Activated T-helper 1 cell treated with Interleukin-2 at 50 U/mL for 16 hours (primary cell): ENCODE data around the gene ACER3.
A peak's percentile ranks its signal among the peaks of the same experiment; 100 is the strongest.
"Not testable (repeated sequence)": the region's sequence is repeated elsewhere in the genome, so short reads cannot be mapped to it uniquely, and the experiment has no call there.

Source experiments
- DNase-seq: peaks from one replicate; pipeline ENCODE4 v3.0.0-alpha.2; 2020; ENCODE audit warnings: low read depth

ACER3 gene

DNA sequence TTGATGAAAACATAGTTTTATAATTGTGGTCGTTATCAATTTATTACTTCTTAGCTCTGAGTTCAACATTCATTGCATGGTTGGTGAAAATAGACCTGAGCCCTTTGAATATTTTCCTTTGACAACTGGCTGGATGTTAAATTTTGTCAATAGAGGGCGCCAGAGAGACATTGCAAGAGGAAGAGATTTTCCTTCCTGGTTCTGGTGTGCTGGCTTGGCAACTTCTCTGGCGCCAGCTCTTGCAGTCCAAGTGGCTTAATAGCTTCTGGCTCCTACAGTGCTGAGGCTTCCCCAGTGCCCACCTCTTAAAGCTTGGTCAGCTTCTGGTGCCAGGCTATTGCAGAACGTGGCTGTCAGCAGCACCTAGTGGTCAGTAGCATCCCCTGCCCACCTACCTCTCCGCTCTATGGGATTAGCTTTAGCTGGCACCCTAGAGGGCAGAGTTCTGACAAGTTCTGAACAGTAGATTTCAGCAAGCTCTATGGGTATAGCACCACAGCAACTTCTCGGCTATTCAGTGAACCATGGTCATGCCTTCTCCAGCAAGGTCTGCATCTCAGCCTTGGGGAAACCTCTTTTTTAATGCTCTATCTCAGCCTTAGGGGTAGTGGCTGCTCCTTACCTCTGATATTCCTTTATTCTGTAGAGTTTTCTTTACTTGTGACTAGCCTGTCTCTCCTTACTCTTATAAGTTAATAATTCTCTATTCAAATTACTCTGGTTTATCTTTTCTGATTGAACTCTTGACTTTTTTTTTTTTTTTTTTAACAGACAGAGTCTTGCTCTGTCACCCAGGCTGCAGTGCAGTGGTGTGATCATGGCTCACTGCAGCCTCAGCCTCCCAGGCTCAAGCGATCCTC, 59.4 kb downstream of the ACER3 start:
- peak; percentile 15 for DNase-seq

GRCh38 chr11:76927160-76927559, 66.4 kb downstream of the ACER3 start:
- no peak for DNase-seq

- DNase-seq, result no peak
Observed at GRCh38 chr11:76935042-76935441, 74.3 kb downstream of the ACER3 start.

DNA sequence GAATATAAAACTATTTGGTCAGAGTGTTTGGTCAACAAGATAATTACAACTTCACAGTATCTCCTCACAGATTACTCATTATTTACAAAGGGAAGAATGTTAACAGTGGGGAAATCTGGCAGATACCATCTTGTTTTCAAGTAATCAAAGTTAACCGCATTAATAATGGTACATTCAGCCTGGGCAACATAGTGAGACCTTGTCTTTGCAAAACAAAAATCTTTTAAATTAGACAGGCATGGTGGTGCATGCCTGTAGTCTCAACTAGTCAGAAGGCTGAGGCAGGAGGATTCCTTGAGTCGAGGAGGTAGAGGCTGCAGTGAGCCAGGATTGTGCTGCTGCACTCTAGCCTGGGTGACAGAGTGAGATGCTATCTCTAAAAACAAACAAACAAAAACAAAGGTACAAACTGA, 78.5 kb downstream of the ACER3 start:
- DNase-seq, result no peak

- no peak for DNase-seq
Observed at GRCh38 chr11:76944225-76944624, 83.5 kb downstream of the ACER3 start.

- DNase-seq, result no peak
Observed at GRCh38 chr11:76946223-76946622, 85.5 kb downstream of the ACER3 start.

DNA sequence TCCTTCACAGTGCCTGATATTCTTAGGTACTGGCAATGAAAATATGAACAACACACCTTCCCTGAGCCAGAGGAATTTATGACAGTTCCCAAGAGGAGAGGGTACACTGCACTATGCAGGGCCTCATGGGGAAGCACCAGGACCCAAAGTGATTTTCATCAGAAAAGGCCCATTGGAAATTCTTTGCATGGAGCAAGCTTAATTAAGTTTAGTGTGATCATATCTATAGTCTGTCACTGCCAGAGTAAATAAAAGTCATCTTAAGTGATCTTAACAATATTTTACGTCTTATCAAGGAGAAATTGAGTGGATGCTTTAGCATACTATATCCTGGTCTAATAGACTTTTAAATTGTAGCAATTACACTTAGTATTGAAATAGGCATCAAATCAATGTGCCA, 86.5 kb downstream of the ACER3 start:
- no peak for DNase-seq

DNA sequence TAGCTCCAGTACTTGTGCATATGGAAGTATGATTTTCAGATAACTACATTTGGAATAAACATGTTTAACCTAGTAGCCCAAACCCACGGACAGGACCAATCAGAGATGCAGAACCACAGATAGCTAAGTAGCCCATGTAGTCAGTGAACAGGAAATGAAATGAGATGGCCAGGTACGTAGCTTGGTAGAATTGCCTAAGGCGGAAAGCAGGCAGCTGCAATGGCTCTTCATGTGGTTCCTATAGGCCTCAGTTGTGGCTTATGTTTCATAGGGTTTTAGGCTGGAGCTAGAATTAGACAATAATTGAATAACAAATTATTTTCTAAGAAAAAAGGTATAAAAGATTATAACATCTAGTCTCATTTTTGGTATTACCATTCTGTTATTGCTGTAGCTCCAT, 87.1 kb downstream of the ACER3 start:
- DNase-seq, result no peak

DNA sequence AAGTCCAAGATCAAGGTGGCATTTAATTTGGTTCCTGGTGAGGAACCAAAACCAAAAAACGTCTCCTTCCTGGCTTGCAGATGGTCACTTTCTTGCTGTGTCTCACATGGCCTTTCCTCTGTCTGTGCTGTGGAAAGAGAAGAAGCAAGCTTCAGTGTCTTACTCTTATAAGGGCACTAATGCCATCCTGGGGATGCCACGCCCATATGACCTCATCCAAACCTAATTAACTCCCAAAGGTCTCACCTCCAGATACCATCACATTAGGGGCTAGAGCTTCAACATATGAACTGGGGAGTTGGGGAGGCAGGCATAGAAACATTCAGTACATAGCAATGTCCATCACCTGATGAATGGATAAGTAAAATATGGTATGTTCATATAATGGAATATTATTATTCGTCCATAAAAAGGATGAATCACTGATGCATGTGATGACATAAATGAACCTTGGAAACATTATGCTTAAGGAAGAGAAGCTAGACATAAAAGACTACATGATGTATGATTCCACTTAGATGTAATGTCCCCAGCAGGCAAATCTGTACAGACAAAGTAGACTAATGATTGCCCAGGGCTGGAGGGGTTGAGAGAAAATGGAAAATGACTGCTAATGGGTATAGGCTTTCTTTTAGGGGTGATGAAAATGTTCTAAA, 94.9 kb downstream of the ACER3 start:
- no peak for DNase-seq

GRCh38 chr11:76962583-76963416, 102.1 kb downstream of the ACER3 start:
- no peak for DNase-seq

DNA sequence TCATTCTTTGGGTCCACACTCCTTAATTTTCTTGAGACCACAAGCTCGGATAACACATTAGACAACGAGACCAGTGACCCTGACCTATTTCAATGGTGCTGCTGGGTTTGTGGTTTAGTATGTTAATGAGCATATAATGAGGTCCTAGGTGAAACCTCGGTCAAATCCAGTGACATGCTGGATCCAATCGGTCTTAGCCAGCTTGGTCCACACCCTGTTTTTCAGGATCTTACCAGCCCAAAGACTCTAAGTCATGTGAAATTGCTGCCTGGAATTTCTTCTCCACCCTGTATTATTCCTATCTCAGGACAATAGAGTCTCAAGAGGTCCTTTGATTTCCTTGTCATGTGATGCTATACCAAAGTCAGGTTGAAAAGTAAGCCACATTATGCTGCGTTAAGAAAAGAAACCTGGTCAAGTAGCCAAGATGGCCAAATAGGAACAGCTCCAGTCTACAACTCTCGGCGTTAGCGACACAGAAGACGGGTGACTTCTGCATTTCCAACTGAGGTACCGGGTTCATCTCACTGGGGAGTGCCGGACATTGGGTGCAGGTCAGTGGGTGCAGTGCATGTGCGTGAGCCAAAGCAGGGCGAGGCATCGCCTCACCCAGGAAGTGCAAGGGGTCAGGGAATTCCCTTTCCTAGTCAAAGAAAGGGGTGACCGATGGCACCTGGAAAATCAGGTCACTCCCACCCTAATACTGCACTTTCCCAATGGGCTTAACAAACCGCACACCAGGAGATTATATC, 102.9 kb downstream of the ACER3 start:
- not testable (repeated sequence) for DNase-seq

- DNase-seq, result no peak
Observed at GRCh38 chr11:76972051-76972450, 111.3 kb downstream of the ACER3 start.

DNA sequence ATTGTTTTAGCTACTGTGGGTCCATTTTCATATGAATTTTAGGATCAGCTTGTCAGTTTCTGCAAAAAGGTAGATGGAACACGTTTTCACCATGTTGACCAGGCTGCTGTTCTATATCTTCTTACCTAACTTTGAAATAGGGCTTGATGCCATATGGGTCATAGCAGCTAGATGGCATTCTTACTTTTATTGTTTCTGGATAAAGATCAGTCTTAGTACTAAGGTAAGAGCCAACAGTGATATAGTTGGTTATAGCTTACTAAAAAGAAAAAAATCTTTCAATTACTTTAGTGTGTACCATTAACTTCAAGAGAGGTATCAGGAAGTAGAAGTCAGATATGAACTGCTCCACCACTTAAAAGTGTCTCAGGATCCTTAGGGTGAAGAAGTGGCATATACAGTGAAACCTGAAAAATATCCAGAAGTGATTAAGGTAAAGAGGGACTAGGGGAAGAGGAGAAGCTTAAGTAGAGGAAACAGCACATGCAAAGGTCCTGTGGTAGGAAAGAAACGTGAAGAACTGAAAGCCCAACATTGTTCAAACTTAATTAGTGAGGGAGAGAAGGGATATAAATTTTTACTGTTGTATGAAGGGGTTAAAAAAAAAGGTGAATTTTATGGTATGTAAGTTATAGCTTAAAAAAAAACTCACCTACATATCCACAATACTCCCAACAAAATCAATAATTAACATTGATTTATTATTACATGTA, 113.6 kb downstream of the ACER3 start:
- DNase-seq, result no peak

DNA sequence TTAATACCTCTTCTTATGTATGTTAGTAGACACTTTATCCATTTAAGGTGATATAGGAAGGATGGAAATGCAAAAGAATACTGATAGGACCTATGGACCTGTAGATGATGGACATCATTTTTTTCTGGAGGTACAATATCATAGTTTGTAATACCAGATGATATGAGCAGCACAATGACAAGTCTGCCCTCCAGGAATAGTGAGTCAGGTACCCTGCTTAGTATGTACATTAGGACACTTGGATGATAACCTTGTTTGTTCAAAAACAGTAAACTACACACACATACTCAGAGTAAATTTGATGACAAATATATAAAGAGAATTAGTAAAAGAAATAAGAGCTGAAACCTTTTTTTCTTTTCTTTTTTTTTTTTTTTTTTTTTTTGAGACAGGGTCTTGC, 114.8 kb downstream of the ACER3 start:
- no peak for DNase-seq

- DNase-seq, result no peak
Observed at GRCh38 chr11:76977791-76978190, 117.1 kb downstream of the ACER3 start.

DNA sequence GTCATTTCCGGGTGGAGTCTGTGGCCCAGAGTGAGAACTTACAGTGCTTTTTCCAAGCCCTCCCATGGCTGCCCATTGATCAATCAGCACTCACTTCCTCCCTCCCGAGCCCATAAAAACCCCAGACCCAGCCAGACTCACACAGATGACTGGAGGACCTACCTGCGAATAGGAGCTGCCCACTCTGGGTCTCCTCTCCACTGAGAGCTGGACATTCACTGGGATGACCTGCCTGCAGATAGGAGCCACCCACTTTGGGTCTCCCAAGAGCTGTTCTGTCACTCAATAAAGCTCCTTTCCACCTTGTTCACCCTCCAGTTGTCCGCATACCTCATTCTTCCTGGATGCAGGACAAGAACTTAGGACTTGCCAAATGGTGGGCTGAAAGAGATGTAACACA, 117.5 kb downstream of the ACER3 start:
- DNase-seq, result no peak

- no peak for DNase-seq
Observed at GRCh38 chr11:76978818-76979217, 118.1 kb downstream of the ACER3 start.

DNA sequence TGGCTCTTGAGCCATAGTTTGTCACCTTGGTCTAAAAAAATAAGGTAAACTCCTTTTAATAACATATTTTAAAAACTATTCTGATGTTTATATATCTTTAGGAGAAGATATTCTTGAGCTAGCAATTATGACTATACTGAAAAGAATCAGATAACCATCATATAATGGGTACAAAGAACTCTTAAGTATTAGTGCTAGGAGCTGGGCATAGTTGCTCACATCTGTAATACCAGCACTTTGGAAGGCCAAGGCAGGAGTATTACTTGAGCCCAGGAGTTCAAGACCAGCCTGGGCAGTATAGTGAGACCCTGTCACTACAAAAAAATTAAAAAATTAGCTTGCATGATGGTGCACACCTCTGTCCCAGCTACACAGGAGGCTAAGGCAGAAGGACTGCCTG, 119.5 kb downstream of the ACER3 start:
- no peak for DNase-seq

DNA sequence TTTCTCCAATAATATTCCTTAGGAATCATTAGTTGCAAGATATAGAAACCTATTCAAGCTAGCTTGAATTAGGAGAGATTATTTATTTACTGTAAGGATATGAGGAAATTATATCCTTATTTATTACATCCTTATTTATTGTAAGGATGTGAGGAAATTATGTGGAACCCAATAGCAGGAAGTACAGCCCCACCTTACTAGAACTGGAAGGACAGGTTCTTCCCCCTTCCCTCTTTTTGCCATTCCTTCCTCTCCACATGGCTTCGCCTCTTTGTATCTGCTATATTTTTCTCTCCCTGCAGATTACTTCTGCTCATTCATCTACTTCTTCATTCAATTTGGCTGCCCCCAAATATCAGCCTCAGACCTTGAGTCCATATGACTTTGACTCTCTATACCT, 124.0 kb downstream of the ACER3 start:
- DNase-seq, result no peak

DNA sequence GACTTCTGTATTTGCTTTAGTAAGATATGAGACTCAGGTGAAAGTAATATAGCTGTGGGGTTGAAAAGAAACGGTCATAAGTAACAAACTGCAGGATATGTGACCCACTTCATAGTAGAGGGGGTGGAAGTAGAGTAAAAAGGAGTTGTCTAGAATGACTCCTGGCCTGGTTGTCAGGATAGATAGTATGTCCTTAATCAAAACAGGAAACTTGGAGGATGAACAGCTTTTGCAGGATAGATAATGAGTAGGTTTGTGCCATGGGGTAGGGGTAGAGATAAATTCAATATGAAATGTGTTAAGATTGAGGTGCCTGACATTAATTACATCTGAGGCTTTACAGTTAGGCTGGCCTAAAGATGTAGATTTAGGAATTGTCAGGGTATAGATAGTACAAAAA, 126.5 kb downstream of the ACER3 start:
- no peak for DNase-seq

DNA sequence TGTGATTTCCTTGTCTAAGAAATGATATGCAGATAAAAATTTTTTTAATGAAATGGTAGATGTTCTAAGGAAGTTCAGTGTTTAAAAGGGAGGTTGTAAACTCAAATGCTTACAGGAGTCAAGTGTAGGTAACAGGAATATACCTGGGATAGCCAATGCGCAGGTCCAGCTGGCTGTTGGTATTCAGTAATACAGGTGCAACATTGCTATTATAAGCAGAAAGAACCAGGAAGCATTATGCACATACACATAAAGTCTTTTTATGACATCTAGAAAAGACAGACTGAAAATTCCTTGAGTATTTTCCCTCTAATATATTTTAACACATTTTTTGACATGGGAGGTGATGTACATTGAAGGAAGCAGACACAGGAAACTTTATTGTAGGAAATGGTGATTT, 129.9 kb downstream of the ACER3 start:
- DNase-seq, result no peak
